IMR-90 (cell line): ENCODE results near the gene CXCL1. TPM values are rescaled to one million over a fixed set of nuclear protein-coding genes. Genes with fewer than 3 reads are reported as not detected.

Experiments
- ATAC-seq: fragments of 200-7000 bp; cut with Tn5 transposase; 2 replicates; pipeline ENCODE4 v1.9.1; 2020; ENCODE audit warnings: low read depth, mild to moderate bottlenecking, moderate library complexity
- BruUV-seq: library from RNA; stranded (reverse); fragments of 400-500 nt; replicated peaks from 2 replicates; lab custom pipeline; 2021; lab: Mats Ljungman, UMichigan
- CTCF ChIA-PET: fragments of 300-600 bp; formaldehyde crosslinking; extraction: SDS; loops from one replicate; lab custom pipeline; 2021; ENCODE audit warnings: antibody characterized with exemption; lab: Yijun Ruan, JAX
- POLR2A ChIA-PET: fragments of 300-600 bp; sonication (Branson Sonifier 250); formaldehyde crosslinking; loops from one replicate; lab custom pipeline; 2022; ENCODE audit warnings: antibody characterized with exemption; ENCODE audit not compliant: unreplicated experiment; lab: Charles Lee
- DNase-seq: peaks from one replicate; pipeline ENCODE4 v3.0.0; 2013
- H2AFZ ChIP-seq: replicated peaks from 2 replicates; pipeline ENCODE3; 2013; ENCODE audit warnings: low read length, mild to moderate bottlenecking; ENCODE audit not compliant: poor library complexity
- H2AK5ac ChIP-seq: 2 replicates; pipeline ENCODE4 v1.6.1; 2013; ENCODE audit warnings: low read depth, low read length, inconsistent platforms
- H2AK9ac ChIP-seq: replicated peaks from 2 replicates; pipeline ENCODE3; 2013; ENCODE audit warnings: mild to moderate bottlenecking, low read depth, low read length, moderate library complexity; ENCODE audit not compliant: poor library complexity
- H2BK120ac ChIP-seq: 2 replicates; pipeline ENCODE4 v1.6.1; 2013; ENCODE audit warnings: low read depth, low read length, inconsistent platforms
- H2BK15ac ChIP-seq: 3 replicates; pipeline ENCODE4 v1.6.1; 2013; ENCODE audit warnings: low read depth, low read length, inconsistent platforms
- H2BK20ac ChIP-seq: 2 replicates; pipeline ENCODE4 v1.6.1; 2013; ENCODE audit warnings: low read depth, mild to moderate bottlenecking, inconsistent platforms, low read length, moderate library complexity
- H2BK5ac ChIP-seq: 2 replicates; pipeline ENCODE4 v1.6.1; 2013; ENCODE audit warnings: mild to moderate bottlenecking, low read depth, low read length, inconsistent platforms; ENCODE audit not compliant: poor library complexity, severe bottlenecking
- H3K14ac ChIP-seq: replicated peaks from 2 replicates; pipeline ENCODE4 v1.6.1; 2013; ENCODE audit warnings: low read depth, low read length, inconsistent platforms
- H3K18ac ChIP-seq: 2 replicates; pipeline ENCODE4 v1.6.1; 2013; ENCODE audit warnings: low read depth, low read length, control low read depth
- H3K23ac ChIP-seq: 2 replicates; pipeline ENCODE4 v1.6.1; 2013; ENCODE audit warnings: low read depth, low read length, inconsistent platforms
- H3K27ac ChIP-seq: 2 replicates; pipeline ENCODE4 v1.5.1; 2013; ENCODE audit warnings: mild to moderate bottlenecking, control low read depth, low read length; ENCODE audit not compliant: insufficient read depth
- H3K27me3 ChIP-seq: 2 replicates; pipeline ENCODE4 v1.6.1; 2013; ENCODE audit warnings: low read length; ENCODE audit not compliant: control insufficient read depth, insufficient read depth
- H3K36me3 ChIP-seq: 2 replicates; pipeline ENCODE4 v1.6.1; 2013; ENCODE audit warnings: low read length, mixed read lengths; ENCODE audit not compliant: control insufficient read depth, insufficient read depth
- H3K4ac ChIP-seq: 2 replicates; pipeline ENCODE4 v1.6.1; 2013; ENCODE audit warnings: low read depth, low read length, inconsistent platforms
- H3K4me1 ChIP-seq: 2 replicates; pipeline ENCODE4 v1.6.1; 2013; ENCODE audit warnings: low read length, mixed read lengths; ENCODE audit not compliant: control insufficient read depth, insufficient read depth
- H3K4me2 ChIP-seq: 2 replicates; pipeline ENCODE4 v1.6.1; 2013; ENCODE audit warnings: low read depth, mild to moderate bottlenecking, control low read depth, low read length, moderate library complexity
- H3K4me3 ChIP-seq: 2 replicates; pipeline ENCODE4 v1.5.1; 2013; ENCODE audit warnings: low read depth, mild to moderate bottlenecking, control low read depth, low read length, moderate library complexity; ENCODE audit not compliant: insufficient read depth
- H3K56ac ChIP-seq: 2 replicates; pipeline ENCODE4 v1.6.1; 2013; ENCODE audit warnings: low read length, inconsistent platforms; ENCODE audit not compliant: insufficient read depth; ENCODE audit errors: extremely low read depth
- H3K79me1 ChIP-seq, 2 experiments: 2 replicates each; pipeline ENCODE4 v1.6.1; 2013; ENCODE audit warnings: low read length in 2 of 2, inconsistent platforms in 1 of 2, low read depth in 1 of 2
- H3K9ac ChIP-seq: 2 replicates; pipeline ENCODE4 v1.6.1; 2013; ENCODE audit warnings: low read depth, low read length, control low read depth
- H3K9me1 ChIP-seq: 2 replicates; pipeline ENCODE4 v1.6.1; 2013; ENCODE audit warnings: low read length, inconsistent platforms; ENCODE audit not compliant: insufficient read depth
- H3K9me3 ChIP-seq: 2 replicates; pipeline ENCODE4 v1.6.1; 2013; ENCODE audit warnings: low read length; ENCODE audit not compliant: control insufficient read depth, insufficient read depth
- H4K20me1 ChIP-seq: 2 replicates; pipeline ENCODE4 v1.6.1; 2013; ENCODE audit warnings: low read length, inconsistent platforms; ENCODE audit not compliant: insufficient read depth
- H4K5ac ChIP-seq: 2 replicates; pipeline ENCODE4 v1.6.1; 2013; ENCODE audit warnings: mild to moderate bottlenecking, low read depth, low read length, control low read depth
- H4K8ac ChIP-seq, 2 experiments: 2 replicates each; pipeline ENCODE4 v1.6.1; 2013; ENCODE audit warnings: low read depth in 2 of 2, low read length in 2 of 2, control low read depth in 1 of 2, inconsistent platforms in 1 of 2
- H4K91ac ChIP-seq: 2 replicates; pipeline ENCODE4 v1.6.1; 2013; ENCODE audit warnings: low read depth, low read length, inconsistent platforms; ENCODE audit not compliant: insufficient read depth
- CEBPB ChIP-seq: IDR thresholded peaks from 2 replicates; pipeline ENCODE4 v1.6.1; 2012; ENCODE audit warnings: low read depth, low read length, improper control_type of control experiment
- FOS ChIP-seq: fragments of 150-350 bp; IDR thresholded peaks from 2 replicates; pipeline ENCODE4 v1.6.1; 2016; ENCODE audit warnings: low read depth, low read length
- WGBS, 2 experiments: methylation state at CpG; one replicate each; pipeline versions ENCODE4 v1.1.5 to v1.1.7; 2013; ENCODE audit warnings: missing lambda C conversion rate in 2 of 2; ENCODE audit not compliant: insufficient read length in 1 of 2; ENCODE audit errors: extremely low coverage in 2 of 2; 5-methylcytosine and 5-hydroxymethylcytosine counted together
- dilution Hi-C: fragments of 300-500 bp; cut with HindIII; formaldehyde crosslinking; loops from one replicate; pipeline ENCODE4 v1.14.3; 2018; ENCODE audit warnings: low sequenced_read_pairs; ENCODE audit not compliant: unreplicated experiment
- in situ Hi-C: fragments of 300-500 bp; cut with MboI; formaldehyde crosslinking; loops from 3 replicates; pipeline ENCODE4 v1.14.3; 2019; ENCODE audit warnings: low sequenced_read_pairs, inconsistent platforms, mixed read lengths
- intact Hi-C: fragments of 100-400 bp; cut with micrococcal nuclease; formaldehyde crosslinking; loops from 2 replicates; pipeline ENCODE4 v1.10.0; 2022
- polyA plus RNA-seq, 3 experiments: library from polyadenylated mRNA; depleted of rRNA; stranded (reverse); fragments of >200 nt; gene quantifications; 2 replicates each; pipeline ENCODE4 v1.2.3, GENCODE V29; 2012; ENCODE audit warnings: low replicate concordance in 1 of 3
- total RNA-seq: library from RNA; depleted of rRNA; stranded (reverse); fragments of >200 nt; gene quantifications from 2 replicates; pipeline ENCODE4 v1.2.3, GENCODE V29; 2012

Gene CXCL1
- total and polyA plus RNA-seq, 2 of the 4 experiments (the other 2 are of a cell fraction) = 2.0 TPM; not detected in 1

GRCh38 chr4:73891739-73892405 is 22.7 kb downstream of the CXCL1 start:
- H3K4me3 ChIP-seq = no peak overlapping the region
- ChIA-PET CTCF (no interaction called here), POLR2A (no interaction called here)
- intact Hi-C loops (loop anchor here (2.0 to 5.0 kb wide), 2 partner anchors 25 to 35 kb away; no protein-coding TSS in a partner anchor), dilution Hi-C loops (no loop called here), in situ Hi-C loops (no loop called here)
- no peaks in the 10 kb centered on the region for H3K9me1 ChIP-seq
- no peak overlapping the region for H2AK9ac ChIP-seq
- no peaks in the 10 kb centered on the region for H3K36me3 ChIP-seq
- no peak overlapping the region for H3K14ac ChIP-seq
- no peak overlapping the region for H3K23ac ChIP-seq
- peak overlapping the region; percentile 40; the same call in 1 of the 2 replicates for H4K91ac ChIP-seq
- TF ChIP-seq CEBPB (peak; percentile 84), FOS (no peak; the same call in 1 of the 2 replicates)
- peak; percentile 92 for DNase-seq
- no peaks in the 10 kb centered on the region for H4K20me1 ChIP-seq
- H3K9me3 ChIP-seq = no peaks in the 10 kb centered on the region
- peak overlapping the region; percentile 79 for H2BK120ac ChIP-seq
- H2AFZ ChIP-seq = no peak overlapping the region
- WGBS, 2 experiments = no CpG with 5 or more reads among the region's 1 CpG
- peak overlapping the region; percentile 62 for H3K18ac ChIP-seq
- H4K8ac ChIP-seq = peak overlapping the region; percentile 49 to 51; a peak in 2 of 4 replicates
- no peak overlapping the region for H3K9ac ChIP-seq
- BruUV-seq = no TSS peak
- H2BK20ac ChIP-seq = peak overlapping the region; percentile 17; the same call in 1 of the 2 replicates
- H2BK15ac ChIP-seq = 0 out of 3 replicates have a peak overlapping the region, but pooled peaks have one; percentile 47
- peak overlapping the region; percentile 62; the same call in 1 of the 2 replicates for H4K5ac ChIP-seq
- H3K4me2 ChIP-seq = no peak overlapping the region; the same call in 1 of the 2 replicates
- H3K4ac ChIP-seq = peak overlapping the region; percentile 39; the same call in 1 of the 2 replicates
- H3K79me1 ChIP-seq = no peaks in the 10 kb centered on the region
- H3K56ac ChIP-seq = no peak overlapping the region
- H2AK5ac ChIP-seq = peak overlapping the region; percentile 56; the same call in 1 of the 2 replicates
- peaks cover 2% of the 10 kb centered on the region; the same call in 1 of the 2 replicates for H3K27me3 ChIP-seq
- peak; percentile 73 for ATAC-seq
- peak overlapping the region; percentile 73 for H3K27ac ChIP-seq
- no peak overlapping the region for H2BK5ac ChIP-seq
- H3K4me1 ChIP-seq = peaks cover 9% of the 10 kb centered on the region
